HG03159 (cell line): ENCODE results near the gene PSMD3.
"Not testable (repeated sequence)": the region's sequence is repeated elsewhere in the genome, so short reads cannot be mapped to it uniquely, and the experiment has no call there.

Source experiments
- ATAC-seq: cut with Tn5 transposase; IDR thresholded peaks from one replicate; pipeline ENCODE4 v1.9.1; 2021; ENCODE audit warnings: mild to moderate bottlenecking, moderate library complexity; ENCODE audit not compliant: unreplicated experiment

Gene PSMD3

GRCh38 chr17:39995438-39995837 lies 14.8 kb downstream of the PSMD3 start:
- no peak for ATAC-seq

- no peak for ATAC-seq
Measured at GRCh38 chr17:39996162-39996561, 15.6 kb downstream of the PSMD3 start.

- no peak for ATAC-seq
Measured at GRCh38 chr17:39996800-39997199, 16.2 kb downstream of the PSMD3 start.

GRCh38 chr17:39997543-39997942 lies 16.9 kb downstream of the PSMD3 start:
- no peak for ATAC-seq

- ATAC-seq = no peak
Measured at GRCh38 chr17:39999067-39999466, 18.5 kb downstream of the PSMD3 start.

GRCh38 chr17:40000161-40000560 lies 19.6 kb downstream of the PSMD3 start:
- no peak for ATAC-seq

GRCh38 chr17:40001335-40001734 lies 20.7 kb downstream of the PSMD3 start:
- not testable (repeated sequence) for ATAC-seq

- ATAC-seq = no peak
Measured at GRCh38 chr17:40004072-40004471, 23.5 kb downstream of the PSMD3 start.

- ATAC-seq = no peak
Measured at GRCh38 chr17:40004712-40005111, 24.1 kb downstream of the PSMD3 start.

- ATAC-seq = no peak
Measured at GRCh38 chr17:40005520-40005919, 24.9 kb downstream of the PSMD3 start.

GRCh38 chr17:40010946-40011500 lies 30.4 kb downstream of the PSMD3 start:
- not testable (repeated sequence) for ATAC-seq

- ATAC-seq = not testable (repeated sequence)
Measured at GRCh38 chr17:40012017-40012647, 31.5 kb downstream of the PSMD3 start.

- ATAC-seq = no peak
Measured at GRCh38 chr17:40014375-40014980, 33.9 kb downstream of the PSMD3 start.

GRCh38 chr17:40015005-40015997 lies 34.7 kb downstream of the PSMD3 start, which contains the start of gene CSF3:
TSS of gene CSF3 (plus strand) at chr17:40015440. CDS start at chr17:40015475, 35 bp downstream.
- ATAC-seq = no peak

- ATAC-seq = no peak
Measured at GRCh38 chr17:40015998-40016985, 35.7 kb downstream of the PSMD3 start.

- ATAC-seq = no peak
Measured at GRCh38 chr17:40017422-40018080, 36.9 kb downstream of the PSMD3 start.

- ATAC-seq = no peak
Measured at GRCh38 chr17:40018211-40019121, 37.9 kb downstream of the PSMD3 start.
